Stimulated activated CD4-positive, alpha-beta T cell treated with anti-CD3 and anti-CD28 coated beads, Interleukin-15, amount 100 ng/mL, for 1 hour (primary cell): Measurements from ENCODE around the gene TPX2.

Source experiments
- DNase-seq, 2 donors: peaks; one replicate each; pipeline ENCODE4 v3.0.0-alpha.2; 2020; ENCODE audit warnings: low read depth in 1 of 2, low spot score in 1 of 2

TPX2 gene

GRCh38 chr20:31738729-31739549, at the start of gene TPX2:
Gene TPX2 (plus strand): TSS chr20:31739290. CDS start chr20:31757477, 18,187 bp downstream.
- peak; percentile 60 to 69 for DNase-seq

- DNase-seq, result no peak
Observed at GRCh38 chr20:31690124-31690666, 48.9 kb upstream of the TPX2 start.

GRCh38 chr20:31691646-31692275, 47.3 kb upstream of the TPX2 start:
- DNase-seq, result no peak

GRCh38 chr20:31693402-31693801, 45.7 kb upstream of the TPX2 start:
- DNase-seq, result no peak

GRCh38 chr20:31693987-31694661, 45.0 kb upstream of the TPX2 start:
- DNase-seq, result no peak

GRCh38 chr20:31694842-31695593, 44.1 kb upstream of the TPX2 start:
- no peak for DNase-seq

GRCh38 chr20:31695849-31696804, 43.0 kb upstream of the TPX2 start:
- DNase-seq, result no peak

GRCh38 chr20:31698243-31698802, 40.8 kb upstream of the TPX2 start:
- no peak for DNase-seq

GRCh38 chr20:31698803-31699718, 40.0 kb upstream of the TPX2 start:
- no peak for DNase-seq

- DNase-seq, result no peak
Observed at GRCh38 chr20:31699801-31700728, 39.0 kb upstream of the TPX2 start.

GRCh38 chr20:31700747-31701146, 38.3 kb upstream of the TPX2 start:
- no peak for DNase-seq

GRCh38 chr20:31701591-31701990, 37.5 kb upstream of the TPX2 start:
- DNase-seq, result no peak

- no peak for DNase-seq
Observed at GRCh38 chr20:31704225-31705119, 34.6 kb upstream of the TPX2 start.

- DNase-seq, result no peak
Observed at GRCh38 chr20:31705191-31705590, 33.9 kb upstream of the TPX2 start.

GRCh38 chr20:31705598-31706597, 33.2 kb upstream of the TPX2 start:
- DNase-seq, result no peak
